ENCODE results near the gene ZC3H12A. TPM values are rescaled to one million over a fixed set of nuclear protein-coding genes. Genes with fewer than 3 reads are reported as not detected.

ZC3H12A gene
- total and polyA plus RNA-seq, 2 donors (not counting 1 experiment from before 2014, with no cell fraction given): 73.0 to 170 TPM

DNA sequence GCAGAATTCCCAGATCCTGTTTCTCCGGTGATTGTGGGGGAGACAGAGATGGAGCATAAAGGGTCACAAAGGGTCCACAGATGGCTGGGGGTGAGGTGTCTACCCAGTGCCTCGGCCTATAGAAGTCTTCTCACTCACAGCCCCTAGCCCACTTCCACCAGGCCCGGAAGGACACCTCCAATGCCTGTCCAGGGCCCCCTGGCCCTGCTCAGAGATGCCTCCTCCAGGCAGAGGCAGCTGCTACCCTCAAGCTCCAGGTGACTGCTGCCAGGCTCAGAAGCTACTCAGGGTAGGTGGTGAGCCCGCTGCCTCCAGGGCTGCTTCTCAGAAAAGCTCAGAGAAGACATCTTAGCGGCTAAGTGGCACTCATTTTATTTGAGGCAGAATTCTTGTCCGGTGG lies 22.0 kb upstream of the ZC3H12A start:
- intact Hi-C loops (cut with micrococcal nuclease): no loop called here
- Histone ChIP-seq H3K36me3 (replicated peaks in 1 of 2; ENCODE audit: control extremely low read depth in 1 of 2, control insufficient read depth in 1 of 2, extremely low read depth in 1 of 2, insufficient read depth in 2 of 2, low read length in 1 of 2) (no peaks in the 10 kb centered on the region), H3K9ac (ENCODE audit: low read length) (no peak overlapping the region), H3K4me2 (replicated peaks; ENCODE audit: low read depth, low read length, poor library complexity, severe bottlenecking) (no peak overlapping the region), H3K4me1 (ENCODE audit: control insufficient read depth in 2 of 2, insufficient read depth in 2 of 2, low read length in 2 of 2) (peaks cover 8 to 17% of the 10 kb centered on the region in 2 donors), H4K20me1 (ENCODE audit: control insufficient read depth, insufficient read depth, low read length, poor library complexity, severe bottlenecking) (no peaks in the 10 kb centered on the region), H3K9me3 (ENCODE audit: control extremely low read depth in 1 of 3, control insufficient read depth in 2 of 3, insufficient read depth in 1 of 3, low read length in 2 of 3) (no peaks in the 10 kb centered on the region), H3K79me2 (ENCODE audit: control insufficient read depth, insufficient read depth, low read length) (no peaks in the 10 kb centered on the region), H3K27me3 (replicated peaks in 1 of 4; ENCODE audit: control extremely low read depth in 1 of 4, control insufficient read depth in 3 of 4, insufficient read depth in 4 of 4, low read length in 3 of 4) (peaks cover 0 to 4% (median 0%) of the 10 kb centered on the region in 4 experiments), H3K4me3 (ENCODE audit: control extremely low read depth in 1 of 5, extremely low read depth in 1 of 5, insufficient read depth in 1 of 5, low read depth in 2 of 5, low read length in 4 of 5) (no peak overlapping the region), H3K27ac (ENCODE audit: low read length in 2 of 2) (no peak overlapping the region), H2AFZ (ENCODE audit: insufficient read depth, low read depth, low read length, poor library complexity, severe bottlenecking) (no peak overlapping the region)
- no peak for TF ChIP-seq CTCF (IDR thresholded peaks at IDR 0.05)
- no peak for TF ChIP-seq EZH2 (IDR thresholded peaks at IDR 0.05; ENCODE audit: borderline replicate concordance, insufficient read depth, low read depth, low read length, poor library complexity, severe bottlenecking)
- ATAC-seq (ENCODE audit: low read depth): no peak
- Mint-ChIP-seq H3K4me3 (no peak overlapping the region), H3K27ac (no peak overlapping the region), H3K27me3 (peaks cover 3% of the 10 kb centered on the region), H3K9me3 (ENCODE audit: insufficient read depth) (no peaks in the 10 kb centered on the region), H3K4me1 (peaks cover 12% of the 10 kb centered on the region)
- no peak for DNase-seq
- POLR2A ChIA-PET: no interaction called here
- 81% methylated on average over 5 of the region's 6 CpGs for WGBS (ENCODE audit: insufficient coverage)
- CTCF ChIA-PET: interaction anchor here (4.9 to 13.7 kb wide), 2 partner anchors 28 to 228 kb away, joined by 41 to 690 read pairs; partner anchors contain the start of gene ZC3H12A

DNA sequence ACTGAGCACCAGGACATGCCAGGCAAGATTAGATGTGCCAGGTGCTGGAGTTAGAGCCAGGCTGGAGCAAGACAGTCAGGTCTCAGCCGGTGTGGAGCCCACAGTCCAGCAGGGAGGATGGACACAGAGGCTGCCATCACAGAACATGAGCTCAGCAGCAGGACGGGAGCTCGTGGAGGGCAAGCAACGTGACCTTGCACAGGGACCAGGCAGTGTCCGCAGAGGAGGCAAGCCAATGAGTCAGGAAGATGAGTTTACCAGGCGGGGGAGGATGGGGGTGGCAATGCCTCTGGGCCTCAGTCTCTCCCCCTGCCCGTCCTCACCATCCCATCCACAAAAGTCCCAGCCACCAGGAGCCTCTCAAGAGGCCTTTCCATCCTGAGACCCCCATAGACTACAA lies 20.7 kb upstream of the ZC3H12A start:
- no peaks in the 10 kb centered on the region for H3K36me3 ChIP-seq (replicated peaks in 1 of 2; ENCODE audit: control extremely low read depth in 1 of 2, control insufficient read depth in 1 of 2, extremely low read depth in 1 of 2, insufficient read depth in 2 of 2, low read length in 1 of 2)

More for the DNA sequence above, 20.7 kb upstream of the ZC3H12A start:
- no peak for DNase-seq
- Histone ChIP-seq H4K20me1 (ENCODE audit: control insufficient read depth, insufficient read depth, low read length, poor library complexity, severe bottlenecking) (no peaks in the 10 kb centered on the region), H2AFZ (ENCODE audit: insufficient read depth, low read depth, low read length, poor library complexity, severe bottlenecking) (no peak overlapping the region), H3K27ac (ENCODE audit: low read length in 2 of 2) (no peak overlapping the region), H3K4me3 (ENCODE audit: control extremely low read depth in 1 of 5, extremely low read depth in 1 of 5, insufficient read depth in 1 of 5, low read depth in 2 of 5, low read length in 4 of 5) (no peak overlapping the region), H3K4me1 (ENCODE audit: control insufficient read depth in 2 of 2, insufficient read depth in 2 of 2, low read length in 2 of 2) (peaks cover 8 to 17% of the 10 kb centered on the region in 2 donors), H3K4me2 (replicated peaks; ENCODE audit: low read depth, low read length, poor library complexity, severe bottlenecking) (no peak overlapping the region), H3K27me3 (replicated peaks in 1 of 4; ENCODE audit: control extremely low read depth in 1 of 4, control insufficient read depth in 3 of 4, insufficient read depth in 4 of 4, low read length in 3 of 4) (peaks cover 0 to 2% (median 0%) of the 10 kb centered on the region in 4 experiments), H3K9ac (ENCODE audit: low read length) (no peak overlapping the region), H3K9me3 (ENCODE audit: control extremely low read depth in 1 of 3, control insufficient read depth in 2 of 3, insufficient read depth in 1 of 3, low read length in 2 of 3) (no peaks in the 10 kb centered on the region), H3K79me2 (ENCODE audit: control insufficient read depth, insufficient read depth, low read length) (no peaks in the 10 kb centered on the region)
- no peak overlapping the region for H3K27ac Mint-ChIP-seq
- 92% methylated on average over 7 of the region's 7 CpGs for WGBS (ENCODE audit: insufficient coverage)
- TF ChIP-seq CTCF (IDR thresholded peaks at IDR 0.05) (no peak), EZH2 (IDR thresholded peaks at IDR 0.05; ENCODE audit: borderline replicate concordance, insufficient read depth, low read depth, low read length, poor library complexity, severe bottlenecking) (no peak)
- peaks cover under 1% of the 10 kb centered on the region for H3K27me3 Mint-ChIP-seq
- peaks cover 12% of the 10 kb centered on the region for H3K4me1 Mint-ChIP-seq
- intact Hi-C loops (cut with micrococcal nuclease): no loop called here
- no peaks in the 10 kb centered on the region for H3K9me3 Mint-ChIP-seq (ENCODE audit: insufficient read depth)
- no peak for ATAC-seq (ENCODE audit: low read depth)
- ChIA-PET CTCF (interaction anchor here (1.2 to 13.7 kb wide), 5 partner anchors 14 to 227 kb away, joined by 6 to 690 read pairs (median 25); partner anchors contain the start of genes MEAF6 and ZC3H12A), POLR2A (interaction anchor here (1.2 to 1.9 kb wide), 3 partner anchors 21 to 33 kb away, joined by 3 to 20 read pairs (median 8); partner anchors contain the start of gene ZC3H12A)
- no peak overlapping the region for H3K4me3 Mint-ChIP-seq
